ENCODE data around the gene MSX2. TPM values are rescaled to one million over a fixed set of nuclear protein-coding genes. Genes with fewer than 3 reads are reported as not detected.

The MSX2 gene
- total RNA-seq, 1 donor from 2014 or later, result 1.3 TPM

DNA sequence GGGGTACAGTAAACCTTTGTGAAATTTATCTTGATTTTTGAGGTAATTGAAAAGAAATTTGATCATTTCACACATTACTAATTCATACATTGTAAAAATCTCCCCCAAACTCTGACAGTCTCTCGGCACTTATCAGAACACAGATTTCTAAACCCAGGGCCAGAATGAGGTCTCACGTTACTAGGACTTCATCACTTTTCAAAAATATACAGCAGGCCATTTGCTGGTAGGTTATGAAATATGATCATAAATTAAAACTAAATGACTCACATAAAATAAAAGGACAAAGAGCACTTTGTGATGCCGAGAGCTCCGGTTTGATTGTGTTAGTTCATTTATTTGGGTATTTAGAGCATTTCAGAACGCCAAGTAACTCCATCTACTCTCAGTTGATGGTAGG is 17.0 kb downstream of the MSX2 start:
- H3K27me3 ChIP-seq (ENCODE audit: control insufficient read depth, insufficient read depth, low read length), result peaks cover 2% of the 10 kb centered on the region
- TF ChIP-seq CTCF (IDR thresholded peaks at IDR 0.05; ENCODE audit: insufficient read depth, low read length, poor library complexity, severe bottlenecking), result no peak
- H3K4me3 ChIP-seq (ENCODE audit: low read depth, low read length), result no peak overlapping the region
- H3K36me3 ChIP-seq (ENCODE audit: control insufficient read depth, insufficient read depth, low read length), result no peaks in the 10 kb centered on the region
- no peak for DNase-seq (ENCODE audit: low read depth)

DNA sequence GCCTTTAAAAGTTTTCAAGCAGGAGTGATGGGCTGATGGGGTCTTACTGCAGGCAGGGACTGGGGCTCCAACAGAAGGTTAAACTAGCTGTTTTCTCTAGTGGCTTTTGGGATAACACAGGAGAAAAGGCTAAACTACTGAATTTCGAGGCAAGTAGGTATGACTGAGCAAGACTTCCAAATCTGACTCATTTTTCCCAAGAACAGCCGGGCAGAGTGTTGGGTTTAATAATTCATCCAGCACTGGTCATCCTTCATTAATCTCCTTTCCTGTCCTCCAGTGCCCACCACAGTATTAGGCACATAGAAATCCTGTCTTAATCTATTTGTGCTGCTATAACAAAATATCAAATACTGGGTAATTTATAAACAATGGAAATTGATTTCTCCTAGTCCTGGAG is 20.5 kb downstream of the MSX2 start:
- no peak overlapping the region for H3K4me3 ChIP-seq (ENCODE audit: low read depth, low read length)
- TF ChIP-seq CTCF (IDR thresholded peaks at IDR 0.05; ENCODE audit: insufficient read depth, low read length, poor library complexity, severe bottlenecking), result no peak
- peak; percentile 28 for DNase-seq (ENCODE audit: low read depth)
- no peaks in the 10 kb centered on the region for H3K36me3 ChIP-seq (ENCODE audit: control insufficient read depth, insufficient read depth, low read length)
- no peaks in the 10 kb centered on the region for H3K27me3 ChIP-seq (ENCODE audit: control insufficient read depth, insufficient read depth, low read length)

GRCh38 chr5:174745590-174746103 is 21.3 kb downstream of the MSX2 start:
- DNase-seq (ENCODE audit: low read depth), result no peak
- no peaks in the 10 kb centered on the region for H3K36me3 ChIP-seq (ENCODE audit: control insufficient read depth, insufficient read depth, low read length)
- H3K4me3 ChIP-seq (ENCODE audit: low read depth, low read length), result no peak overlapping the region
- no peak for TF ChIP-seq CTCF (IDR thresholded peaks at IDR 0.05; ENCODE audit: insufficient read depth, low read length, poor library complexity, severe bottlenecking)
- no peaks in the 10 kb centered on the region for H3K27me3 ChIP-seq (ENCODE audit: control insufficient read depth, insufficient read depth, low read length)

- TF ChIP-seq CTCF (IDR thresholded peaks at IDR 0.05; ENCODE audit: insufficient read depth, low read length, poor library complexity, severe bottlenecking), result no peak
- Histone ChIP-seq H3K27me3 (ENCODE audit: control insufficient read depth, insufficient read depth, low read length) (peaks cover 7% of the 10 kb centered on the region), H3K4me3 (ENCODE audit: low read depth, low read length) (peak overlapping the region; percentile 42), H3K36me3 (ENCODE audit: control insufficient read depth, insufficient read depth, low read length) (no peaks in the 10 kb centered on the region)
- DNase-seq (ENCODE audit: low read depth), result no peak
These were observed 26.3 kb downstream of the MSX2 start for GRCh38 chr5:174750711-174751110.

- H3K4me3 ChIP-seq (ENCODE audit: low read depth, low read length), result peak overlapping the region; percentile 42
- TF ChIP-seq CTCF (IDR thresholded peaks at IDR 0.05; ENCODE audit: insufficient read depth, low read length, poor library complexity, severe bottlenecking), result no peak
- H3K27me3 ChIP-seq (ENCODE audit: control insufficient read depth, insufficient read depth, low read length), result peaks cover 7% of the 10 kb centered on the region
- H3K36me3 ChIP-seq (ENCODE audit: control insufficient read depth, insufficient read depth, low read length), result no peaks in the 10 kb centered on the region
- DNase-seq (ENCODE audit: low read depth), result no peak
These were observed 27.0 kb downstream of the MSX2 start for GRCh38 chr5:174751154-174752000.
